OCI-LY7 (cell line): Measurements from ENCODE around the gene LAMA4. TPM values are rescaled to one million over a fixed set of nuclear protein-coding genes. Genes with fewer than 3 reads are reported as not detected.

ENCODE experiments used
- BruUV-seq: library from RNA; stranded (reverse); fragments of 400-500 nt; replicated peaks from 2 replicates; lab custom pipeline; 2021; lab: Mats Ljungman, UMichigan
- CTCF ChIA-PET: fragments of 300-600 bp; sonication (Branson Sonifier 250); formaldehyde crosslinking; loops from one replicate; lab custom pipeline; 2022; ENCODE audit warnings: antibody characterized with exemption; ENCODE audit not compliant: unreplicated experiment; lab: Charles Lee
- POLR2A ChIA-PET: fragments of 300-600 bp; sonication (Branson Sonifier 250); formaldehyde crosslinking; loops from one replicate; lab custom pipeline; 2022; ENCODE audit warnings: antibody characterized with exemption; lab: Charles Lee
- DNase-seq: peaks from one replicate; pipeline ENCODE4 v3.0.0-alpha.2; 2015; ENCODE audit warnings: low spot score
- H2AFZ ChIP-seq: fragments of 200-600 bp; sonication (generic), shearing (Covaris generic); 2 replicates; pipeline ENCODE4 v1.6.1; 2014; ENCODE audit warnings: mild to moderate bottlenecking, antibody characterized with exemption, low read length, moderate library complexity
- H3K27ac ChIP-seq: fragments of 200-600 bp; sonication (generic); 2 replicates; pipeline ENCODE4 v1.5.1; 2014; ENCODE audit warnings: mixed run types, low read depth, mild to moderate bottlenecking, moderate library complexity, low read length, inconsistent platforms; ENCODE audit not compliant: poor library complexity, severe bottlenecking
- H3K36me3 ChIP-seq: fragments of 200-600 bp; sonication (generic); 2 replicates; pipeline ENCODE4 v1.6.1; 2014; ENCODE audit warnings: mild to moderate bottlenecking, antibody characterized with exemption, low read length, moderate library complexity, mixed read lengths; ENCODE audit not compliant: insufficient read depth
- H3K4me1 ChIP-seq: fragments of 200-600 bp; sonication (generic); 2 replicates; pipeline ENCODE4 v1.5.1; 2014; ENCODE audit warnings: mild to moderate bottlenecking, low read length; ENCODE audit not compliant: insufficient read depth, poor library complexity, severe bottlenecking
- H3K4me2 ChIP-seq: fragments of 200-600 bp; sonication (generic); 2 replicates; pipeline ENCODE4 v1.6.1; 2014; ENCODE audit warnings: mild to moderate bottlenecking, low read length
- H3K4me3 ChIP-seq: fragments of 200-600 bp; sonication (generic); 2 replicates; pipeline ENCODE4 v1.5.1; 2014; ENCODE audit warnings: mild to moderate bottlenecking, low read depth, low read length; ENCODE audit not compliant: poor library complexity, severe bottlenecking
- H3K79me2 ChIP-seq: fragments of 200-600 bp; sonication (generic); 2 replicates; pipeline ENCODE4 v1.6.1; 2016; ENCODE audit warnings: low read depth, mild to moderate bottlenecking, low read length, moderate library complexity, mixed read lengths; ENCODE audit not compliant: insufficient read depth
- H3K9me2 ChIP-seq: fragments of 200-600 bp; sonication (generic); 2 replicates; pipeline ENCODE4 v1.6.1; 2016; ENCODE audit warnings: mild to moderate bottlenecking, low read length, mixed read lengths; ENCODE audit not compliant: insufficient read depth
- H3K9me3 ChIP-seq: fragments of 200-600 bp; sonication (generic); 2 replicates; pipeline ENCODE4 v1.6.1; 2014; ENCODE audit warnings: mild to moderate bottlenecking, mixed run types, low read length, mixed read lengths
- H4K20me1 ChIP-seq: fragments of 200-600 bp; sonication (generic); 2 replicates; pipeline ENCODE4 v1.6.1; 2014; ENCODE audit warnings: mild to moderate bottlenecking, antibody characterized with exemption, low read length, moderate library complexity, mixed read lengths; ENCODE audit not compliant: insufficient read depth
- CTCF ChIP-seq: fragments of 200-600 bp; sonication (generic); conservative IDR thresholded peaks from 2 replicates; pipeline ENCODE4 v1.5.1; 2014; ENCODE audit warnings: mild to moderate bottlenecking, antibody characterized with exemption, low read length, moderate library complexity, mixed read lengths
- EZH2phosphoT487 ChIP-seq: fragments of 200-600 bp; sonication (generic); IDR thresholded peaks from 2 replicates; pipeline ENCODE4 v1.6.1; 2018; ENCODE audit warnings: low read depth, borderline replicate concordance, mild to moderate bottlenecking, mixed run types, antibody characterized with exemption, low read length, moderate library complexity, mixed read lengths
- intact Hi-C: fragments of 100-400 bp; cut with micrococcal nuclease; formaldehyde crosslinking; loops from one replicate; pipeline ENCODE4 v1.10.0; 2022; ENCODE audit not compliant: unreplicated experiment
- total RNA-seq, 2 experiments: library from RNA; depleted of rRNA in 1 of 2; stranded (reverse); fragments of >200 nt in 1 of 2; shearing (Covaris generic) in 1 of 2; gene quantifications; 2 replicates each; pipeline ENCODE4 v1.2.3, GENCODE V29; 2014 to 2022

The LAMA4 gene
- total RNA-seq, 2 experiments from 2014 or later: not detected

- H3K9me3 ChIP-seq: no peaks in the 10 kb centered on the region
- no peaks in the 10 kb centered on the region for H3K9me2 ChIP-seq
- DNase-seq: no peak
- POLR2A ChIA-PET: interaction anchor here (0.6 kb wide), 1 partner anchor 67 kb away, joined by 3 read pairs; no protein-coding TSS in a partner anchor
- no peaks in the 10 kb centered on the region for H3K4me1 ChIP-seq
- H3K27ac ChIP-seq: no peak overlapping the region
- TF ChIP-seq EZH2phosphoT487: no peak
- TF ChIP-seq CTCF: no peak
- no peak overlapping the region for H2AFZ ChIP-seq
- CTCF ChIA-PET: no interaction called here
- H3K4me2 ChIP-seq: no peak overlapping the region
- BruUV-seq: no TSS peak
- H3K36me3 ChIP-seq: no peaks in the 10 kb centered on the region
- no peaks in the 10 kb centered on the region for H4K20me1 ChIP-seq
- H3K79me2 ChIP-seq: no peaks in the 10 kb centered on the region
- H3K4me3 ChIP-seq: no peak overlapping the region
- intact Hi-C loops: no loop called here
These were observed 10.2 kb downstream of the LAMA4 start for GRCh38 chr6:112243861-112244827.

GRCh38 chr6:112241820-112242429 is 12.4 kb downstream of the LAMA4 start:
- ChIA-PET POLR2A (interaction anchor here (1.3 kb wide), 1 partner anchor 38 kb away, joined by 4 read pairs; no protein-coding TSS in a partner anchor), CTCF (no interaction called here)
- Histone ChIP-seq H4K20me1 (no peaks in the 10 kb centered on the region), H3K27ac (no peak overlapping the region), H3K36me3 (no peaks in the 10 kb centered on the region), H3K4me1 (no peaks in the 10 kb centered on the region), H2AFZ (no peak overlapping the region), H3K4me3 (no peak overlapping the region), H3K4me2 (no peak overlapping the region), H3K79me2 (no peaks in the 10 kb centered on the region), H3K9me3 (no peaks in the 10 kb centered on the region), H3K9me2 (no peaks in the 10 kb centered on the region)
- intact Hi-C loops: no loop called here
- no peak for DNase-seq
- no peak for TF ChIP-seq EZH2phosphoT487
- no peak for TF ChIP-seq CTCF
- no TSS peak for BruUV-seq
